Measurements from ENCODE around the gene KMT5B. TPM values are rescaled to one million over a fixed set of nuclear protein-coding genes. Genes with fewer than 3 reads are reported as not detected.

Gene KMT5B
- total and polyA plus RNA-seq, 2 of the 13 experiments (the other 11 are each of a cell fraction or from before 2014, with no cell fraction given) = 17.6 to 23.7 TPM

DNA sequence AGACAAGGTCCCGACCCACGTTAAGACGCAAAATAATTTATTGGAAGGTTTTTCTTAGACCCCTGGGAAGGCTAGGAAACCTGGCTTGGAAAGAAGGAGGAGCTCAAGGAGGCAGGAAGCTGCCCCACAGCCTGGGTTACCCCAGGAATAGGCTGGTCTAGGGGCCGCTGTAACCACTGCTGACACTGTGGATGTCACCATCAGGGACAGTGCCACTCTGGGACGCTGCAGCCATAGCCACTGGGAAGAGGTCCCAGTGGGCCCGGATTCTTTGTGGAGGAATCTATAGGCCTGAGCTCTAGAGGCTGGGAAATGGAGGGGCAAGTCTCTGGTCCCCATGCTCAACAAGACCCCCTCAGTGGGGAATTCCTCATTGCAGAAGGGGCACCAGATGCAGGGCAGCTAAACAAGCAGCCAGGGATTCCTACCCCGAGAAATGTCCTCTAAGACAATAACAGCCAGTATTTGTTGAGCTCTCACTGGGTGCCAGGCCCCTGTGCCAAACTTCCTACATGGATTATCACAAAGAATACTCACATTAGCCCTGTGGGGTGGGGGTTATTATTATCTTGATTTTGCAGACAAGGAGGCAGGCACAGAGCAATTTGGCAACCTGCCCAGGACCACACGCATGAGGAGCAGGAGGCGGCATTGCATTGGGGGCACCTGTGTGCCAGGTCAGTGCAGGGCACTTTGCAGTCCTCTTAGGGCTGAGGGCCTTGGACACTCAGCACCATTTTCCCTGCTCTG is 72.4 kb downstream of the KMT5B start:
- Histone ChIP-seq H4K20me1 (ENCODE audit: insufficient read depth, low read length) (no peaks in the 10 kb centered on the region), H3K27me3 (ENCODE audit: control insufficient read depth in 1 of 2, insufficient read depth in 2 of 2, low read length in 2 of 2) (no peaks in the 10 kb centered on the region), H3K9me3 (ENCODE audit: low read length) (no peaks in the 10 kb centered on the region), H2AFZ (ENCODE audit: low read length) (no peak overlapping the region), H3K27ac (ENCODE audit: extremely low read length, insufficient read depth, low read length) (no peak overlapping the region), H3K36me3 (replicated peaks in 1 of 2; ENCODE audit: control insufficient read depth in 1 of 2, insufficient read depth in 2 of 2, low read length in 2 of 2) (no peaks in the 10 kb centered on the region), H3K79me2 (ENCODE audit: insufficient read depth, low read length) (no peaks in the 10 kb centered on the region), H3K4me3 (replicated peaks in 1 of 3; ENCODE audit: insufficient read depth in 1 of 3, low read depth in 2 of 3, low read length in 3 of 3) (no peak overlapping the region), H3K9ac (ENCODE audit: insufficient read depth, low read depth, low read length) (no peak overlapping the region), H3K4me2 (ENCODE audit: low read depth, low read length) (no peak overlapping the region), H3K4me1 (ENCODE audit: insufficient read depth, low read length) (peaks cover 90% of the 10 kb centered on the region)
- 0 out of 2 replicates have a peak, but pooled peaks have one; percentile 62 for TF ChIP-seq HNRNPL (IDR thresholded peaks at IDR 0.05; ENCODE audit: low read depth, low read length)
- no peak for TF ChIP-seq IKZF1 (IDR thresholded peaks at IDR 0.05)
- BruUV-seq (replicated peaks) = no TSS peak
- CTCF ChIA-PET (ENCODE audit: low intra/inter-chr PET ratio, low total read pairs) = no interaction called here
- FAIRE-seq (no peak), DNase-seq (ENCODE audit: low spot score) (no peak), ATAC-seq (no peak)
- in situ Hi-C loops (cut with HindIII; ENCODE audit: extremely low pct_ligation_motif_present, low pct_unique_long_range_greater_than_20kb) (no loop called here), intact Hi-C loops (cut with micrococcal nuclease; ENCODE audit: unreplicated experiment) (no loop called here)
- POLR2A ChIA-PET = interaction anchor here (5.0 to 7.7 kb wide), 2 partner anchors 12 to 14 kb away, joined by 91 to 196 read pairs; no protein-coding TSS in a partner anchor
- 94% methylated on average over 6 of the region's 9 CpGs for WGBS (ENCODE audit: low lambda C conversion rate)

DNA sequence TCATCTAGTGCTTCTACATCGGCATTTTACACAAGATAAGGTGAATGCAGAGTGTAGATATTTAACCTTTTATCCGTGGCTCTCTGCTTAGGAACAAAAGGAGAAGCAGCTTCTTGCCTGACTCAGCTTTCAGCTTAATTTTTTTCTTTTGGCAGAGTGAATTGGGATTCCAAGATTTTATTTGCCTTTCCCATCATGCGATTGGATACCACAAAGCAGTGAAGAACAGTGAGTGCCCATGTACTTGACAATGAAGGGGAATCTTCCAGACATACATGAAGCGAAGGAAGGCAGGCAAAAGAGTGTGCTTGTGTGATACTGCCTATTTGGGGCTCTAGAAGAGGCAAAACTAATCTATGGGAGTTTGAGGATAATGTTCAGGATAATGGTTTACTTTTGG is 74.9 kb downstream of the KMT5B start:
- in situ Hi-C loops (cut with HindIII; ENCODE audit: extremely low pct_ligation_motif_present, low pct_unique_long_range_greater_than_20kb) = no loop called here
- Histone ChIP-seq H3K9me3 (ENCODE audit: low read length) (peaks cover 16% of the 10 kb centered on the region), H3K4me2 (ENCODE audit: low read depth, low read length) (peak overlapping the region; percentile 72), H3K27ac (ENCODE audit: extremely low read length, insufficient read depth, low read length) (peak overlapping the region; percentile 84), H3K4me3 (replicated peaks in 1 of 3; ENCODE audit: insufficient read depth in 1 of 3, low read depth in 2 of 3, low read length in 3 of 3) (peak overlapping the region; percentile 14 to 25 (median 17); a peak in 4 of 6 replicates), H3K27me3 (ENCODE audit: control insufficient read depth in 1 of 2, insufficient read depth in 2 of 2, low read length in 2 of 2) (no peaks in the 10 kb centered on the region), H3K79me2 (ENCODE audit: insufficient read depth, low read length) (no peaks in the 10 kb centered on the region), H3K36me3 (replicated peaks in 1 of 2; ENCODE audit: control insufficient read depth in 1 of 2, insufficient read depth in 2 of 2, low read length in 2 of 2) (no peaks in the 10 kb centered on the region), H4K20me1 (ENCODE audit: insufficient read depth, low read length) (no peaks in the 10 kb centered on the region), H3K9ac (ENCODE audit: insufficient read depth, low read depth, low read length) (peak overlapping the region; percentile 54), H2AFZ (ENCODE audit: low read length) (peak overlapping the region; percentile 35), H3K4me1 (ENCODE audit: insufficient read depth, low read length) (peaks cover 75% of the 10 kb centered on the region)
- ATAC-seq (peak; percentile 23; the same call in 2 of the 3 replicates), DNase-seq (ENCODE audit: low spot score) (no peak), FAIRE-seq (no peak)
- ChIA-PET POLR2A (interaction anchor here (0.9 to 5.8 kb wide), 15 partner anchors 8 to 160 kb away, joined by 3 to 91 read pairs (median 6); partner anchors contain the start of gene CHKA), CTCF (ENCODE audit: low intra/inter-chr PET ratio, low total read pairs) (no interaction called here)
- WGBS (ENCODE audit: low lambda C conversion rate) = 31% methylated on average over 4 of the region's 4 CpGs
- no TSS peak for BruUV-seq (replicated peaks)
- intact Hi-C loops (cut with micrococcal nuclease; ENCODE audit: unreplicated experiment) = no loop called here
- TF ChIP-seq ERF (CRISPR knock-in tag; IDR thresholded peaks at IDR 0.05) = peak; percentile 11; the same call in 1 of the 2 replicates
- TF ChIP-seq GATAD2A (CRISPR knock-in tag; IDR thresholded peaks at IDR 0.05) = peak; percentile 3; the same call in 1 of the 2 replicates
- TF ChIP-seq, protein P1, sequence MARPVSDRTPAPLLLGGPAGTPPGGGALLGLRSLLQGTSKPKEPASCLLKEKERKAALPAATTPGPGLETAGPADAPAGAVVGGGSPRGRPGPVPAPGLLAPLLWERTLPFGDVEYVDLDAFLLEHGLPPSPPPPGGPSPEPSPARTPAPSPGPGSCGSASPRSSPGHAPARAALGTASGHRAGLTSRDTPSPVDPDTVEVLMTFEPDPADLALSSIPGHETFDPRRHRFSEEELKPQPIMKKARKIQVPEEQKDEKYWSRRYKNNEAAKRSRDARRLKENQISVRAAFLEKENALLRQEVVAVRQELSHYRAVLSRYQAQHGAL (CRISPR knock-in tag; IDR thresholded peaks at IDR 0.05; ENCODE audit: not compliant biosample characterization) = no peak
- no peak for TF ChIP-seq ZNF136 (CRISPR knock-in tag; IDR thresholded peaks at IDR 0.05; ENCODE audit: low read depth)
- TF ChIP-seq TCF12 (IDR thresholded peaks at IDR 0.05) = no peak
- no peak for TF ChIP-seq TCF12 (CRISPR knock-in tag; IDR thresholded peaks at IDR 0.05)
- TF ChIP-seq SAP130 (CRISPR knock-in tag; IDR thresholded peaks at IDR 0.05; ENCODE audit: low read depth) = 0 out of 2 replicates have a peak, but pooled peaks have one; percentile 5
- TF ChIP-seq CBX5 (CRISPR knock-in tag; IDR thresholded peaks at IDR 0.05; ENCODE audit: borderline replicate concordance) = no peak
- TF ChIP-seq ZNF577 (CRISPR knock-in tag; IDR thresholded peaks at IDR 0.05; ENCODE audit: borderline replicate concordance, low read depth) = no peak
- TF ChIP-seq, protein P2, sequence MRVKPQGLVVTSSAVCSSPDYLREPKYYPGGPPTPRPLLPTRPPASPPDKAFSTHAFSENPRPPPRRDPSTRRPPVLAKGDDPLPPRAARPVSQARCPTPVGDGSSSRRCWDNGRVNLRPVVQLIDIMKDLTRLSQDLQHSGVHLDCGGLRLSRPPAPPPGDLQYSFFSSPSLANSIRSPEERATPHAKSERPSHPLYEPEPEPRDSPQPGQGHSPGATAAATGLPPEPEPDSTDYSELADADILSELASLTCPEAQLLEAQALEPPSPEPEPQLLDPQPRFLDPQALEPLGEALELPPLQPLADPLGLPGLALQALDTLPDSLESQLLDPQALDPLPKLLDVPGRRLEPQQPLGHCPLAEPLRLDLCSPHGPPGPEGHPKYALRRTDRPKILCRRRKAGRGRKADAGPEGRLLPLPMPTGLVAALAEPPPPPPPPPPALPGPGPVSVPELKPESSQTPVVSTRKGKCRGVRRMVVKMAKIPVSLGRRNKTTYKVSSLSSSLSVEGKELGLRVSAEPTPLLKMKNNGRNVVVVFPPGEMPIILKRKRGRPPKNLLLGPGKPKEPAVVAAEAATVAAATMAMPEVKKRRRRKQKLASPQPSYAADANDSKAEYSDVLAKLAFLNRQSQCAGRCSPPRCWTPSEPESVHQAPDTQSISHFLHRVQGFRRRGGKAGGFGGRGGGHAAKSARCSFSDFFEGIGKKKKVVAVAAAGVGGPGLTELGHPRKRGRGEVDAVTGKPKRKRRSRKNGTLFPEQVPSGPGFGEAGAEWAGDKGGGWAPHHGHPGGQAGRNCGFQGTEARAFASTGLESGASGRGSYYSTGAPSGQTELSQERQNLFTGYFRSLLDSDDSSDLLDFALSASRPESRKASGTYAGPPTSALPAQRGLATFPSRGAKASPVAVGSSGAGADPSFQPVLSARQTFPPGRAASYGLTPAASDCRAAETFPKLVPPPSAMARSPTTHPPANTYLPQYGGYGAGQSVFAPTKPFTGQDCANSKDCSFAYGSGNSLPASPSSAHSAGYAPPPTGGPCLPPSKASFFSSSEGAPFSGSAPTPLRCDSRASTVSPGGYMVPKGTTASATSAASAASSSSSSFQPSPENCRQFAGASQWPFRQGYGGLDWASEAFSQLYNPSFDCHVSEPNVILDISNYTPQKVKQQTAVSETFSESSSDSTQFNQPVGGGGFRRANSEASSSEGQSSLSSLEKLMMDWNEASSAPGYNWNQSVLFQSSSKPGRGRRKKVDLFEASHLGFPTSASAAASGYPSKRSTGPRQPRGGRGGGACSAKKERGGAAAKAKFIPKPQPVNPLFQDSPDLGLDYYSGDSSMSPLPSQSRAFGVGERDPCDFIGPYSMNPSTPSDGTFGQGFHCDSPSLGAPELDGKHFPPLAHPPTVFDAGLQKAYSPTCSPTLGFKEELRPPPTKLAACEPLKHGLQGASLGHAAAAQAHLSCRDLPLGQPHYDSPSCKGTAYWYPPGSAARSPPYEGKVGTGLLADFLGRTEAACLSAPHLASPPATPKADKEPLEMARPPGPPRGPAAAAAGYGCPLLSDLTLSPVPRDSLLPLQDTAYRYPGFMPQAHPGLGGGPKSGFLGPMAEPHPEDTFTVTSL (CRISPR knock-in tag; IDR thresholded peaks at IDR 0.05; ENCODE audit: borderline replicate concordance) = 0 out of 2 replicates have a peak, but pooled peaks have one; percentile 4

Measured in HepG2 (cell line).